SK-N-MC (cell line): Measurements from ENCODE around the gene G0S2.

ENCODE experiments used
- EZH2 ChIP-seq: fragments of 200-600 bp; sonication (generic); IDR thresholded peaks from one replicate; pipeline ENCODE4 v1.6.1; 2017; ENCODE audit warnings: antibody characterized with exemption
- FOXP2 ChIP-seq: optimal IDR thresholded peaks from 2 replicates; pipeline ENCODE3; 2011; ENCODE audit warnings: mild to moderate bottlenecking, moderate library complexity; ENCODE audit not compliant: insufficient read depth; ENCODE audit errors: extremely low read length, control extremely low read depth
- POLR2AphosphoS5 ChIP-seq: IDR thresholded peaks from 2 replicates; pipeline ENCODE4 v1.6.1; 2012; ENCODE audit warnings: mild to moderate bottlenecking, low read depth, low read length, borderline replicate concordance

GRCh38 chr1:209670441-209671082 is 4.7 kb upstream of the G0S2 start:
- TF ChIP-seq EZH2, result no peak
- no peak for TF ChIP-seq POLR2AphosphoS5
- TF ChIP-seq FOXP2, result no peak
